Choroid plexus epithelial cell (primary cell): ENCODE measurements around the gene GRM6.

Experiments used
- DNase-seq: peaks from one replicate; pipeline ENCODE4 v3.0.0-alpha.2; 2010; ENCODE audit warnings: low read depth
- H3K4me3 ChIP-seq: 2 replicates; pipeline ENCODE4 v1.5.1; 2011; ENCODE audit warnings: low read depth, mild to moderate bottlenecking, control low read depth, low read length, moderate library complexity
- CTCF ChIP-seq: conservative IDR thresholded peaks from 2 replicates; pipeline ENCODE4 v1.5.1; 2011; ENCODE audit warnings: low read depth, mild to moderate bottlenecking, control low read depth, inconsistent platforms, low read length, moderate library complexity

The GRM6 gene

GRCh38 chr5:178994580-178995340 is at the start of gene GRM6:
Gene GRM6 (minus strand): TSS chr5:178995320. CDS start chr5:178994944, 376 bp downstream.
- no peak for DNase-seq

GRCh38 chr5:179044765-179045164 is 49.6 kb upstream of the GRM6 start:
- DNase-seq = no peak

More at GRCh38 chr5:178994580-178995340, at the start of gene GRM6:
- H3K4me3 ChIP-seq = no peak within 1 kb of the TSS
- TF ChIP-seq CTCF = no peak

GRCh38 chr5:179033004-179033580 is 38.0 kb upstream of the GRM6 start:
- TF ChIP-seq CTCF = no peak
- H3K4me3 ChIP-seq = no peak overlapping the region
- DNase-seq = peak; percentile 4

More at GRCh38 chr5:179044765-179045164, 49.6 kb upstream of the GRM6 start:
- H3K4me3 ChIP-seq = no peak overlapping the region
- no peak for TF ChIP-seq CTCF

- DNase-seq = peak; percentile 98
- TF ChIP-seq CTCF = no peak
Observed at GRCh38 chr5:179023528-179024189, 28.5 kb upstream of the GRM6 start, which contains the start of gene ZNF879. Gene ZNF879 (plus strand): TSS chr5:179023804. CDS start chr5:179025005, 1,201 bp downstream.

GRCh38 chr5:179008667-179009066 is 13.5 kb upstream of the GRM6 start:
- no peak for TF ChIP-seq CTCF
- peak; percentile 7 for DNase-seq
- no peak overlapping the region for H3K4me3 ChIP-seq

More at GRCh38 chr5:179023528-179024189, 28.5 kb upstream of the GRM6 start, which contains the start of gene ZNF879:
- peak within 1 kb of the TSS; percentile 69 for H3K4me3 ChIP-seq

GRCh38 chr5:179006564-179006963 is 11.4 kb upstream of the GRM6 start:
- H3K4me3 ChIP-seq = no peak overlapping the region
- no peak for DNase-seq
- no peak for TF ChIP-seq CTCF
